ENCODE measurements around the gene SLC16A6.
"Not testable (repeated sequence)": the region's sequence is repeated elsewhere in the genome, so short reads cannot be mapped to it uniquely, and the experiment has no call there.

The SLC16A6 gene, protein sequence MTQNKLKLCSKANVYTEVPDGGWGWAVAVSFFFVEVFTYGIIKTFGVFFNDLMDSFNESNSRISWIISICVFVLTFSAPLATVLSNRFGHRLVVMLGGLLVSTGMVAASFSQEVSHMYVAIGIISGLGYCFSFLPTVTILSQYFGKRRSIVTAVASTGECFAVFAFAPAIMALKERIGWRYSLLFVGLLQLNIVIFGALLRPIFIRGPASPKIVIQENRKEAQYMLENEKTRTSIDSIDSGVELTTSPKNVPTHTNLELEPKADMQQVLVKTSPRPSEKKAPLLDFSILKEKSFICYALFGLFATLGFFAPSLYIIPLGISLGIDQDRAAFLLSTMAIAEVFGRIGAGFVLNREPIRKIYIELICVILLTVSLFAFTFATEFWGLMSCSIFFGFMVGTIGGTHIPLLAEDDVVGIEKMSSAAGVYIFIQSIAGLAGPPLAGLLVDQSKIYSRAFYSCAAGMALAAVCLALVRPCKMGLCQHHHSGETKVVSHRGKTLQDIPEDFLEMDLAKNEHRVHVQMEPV

DNA sequence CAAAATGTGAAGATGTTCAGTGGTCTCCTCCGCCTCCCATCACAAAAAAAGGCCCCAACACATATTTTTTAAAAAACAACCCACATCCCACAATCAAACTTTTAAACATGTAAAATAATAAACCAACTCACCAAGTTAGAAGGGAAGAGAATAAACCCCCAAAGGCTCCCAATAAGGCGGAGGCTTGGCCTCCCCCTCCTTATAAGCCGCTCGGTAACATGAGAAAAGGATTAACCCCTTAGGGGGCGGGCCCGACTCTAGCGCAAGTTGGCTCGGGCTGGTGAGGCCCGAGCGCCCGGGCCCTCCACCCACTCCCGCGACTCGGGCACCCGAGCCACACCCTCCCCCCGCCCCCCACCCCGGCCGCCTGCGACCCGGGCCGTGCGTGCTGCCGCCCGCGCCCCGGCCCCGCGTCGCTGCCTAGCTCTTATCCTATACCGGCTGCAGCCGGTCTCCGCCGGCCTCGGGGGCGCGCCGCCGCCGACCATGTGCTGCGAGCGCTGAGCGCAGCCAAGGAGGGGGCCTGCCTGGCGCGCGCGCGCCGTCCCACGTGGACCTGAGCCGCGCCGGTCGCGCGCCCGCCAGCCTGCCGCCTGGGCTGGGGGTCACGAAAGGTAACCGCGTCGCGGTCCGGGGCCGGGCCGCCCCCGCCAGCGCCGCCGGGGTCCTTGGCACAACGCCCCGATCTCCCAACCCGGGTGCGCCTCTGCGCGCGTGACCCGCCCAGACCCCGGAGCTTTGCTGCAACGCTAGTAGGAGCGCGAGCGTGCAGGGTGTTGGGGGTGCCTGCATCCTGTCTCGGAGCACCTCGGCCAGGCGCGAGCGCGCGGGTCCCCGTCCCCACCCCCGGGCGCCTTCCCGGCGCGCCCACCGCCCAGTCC, at the start of gene SLC16A6, which contains the start of gene ARSG:
SLC16A6 (minus strand) TSS at position 173 of the 881 bp plus-strand sequence. CDS start 12,807 bp downstream, outside the sequence.
ARSG (plus strand) TSS at position 541 of the 881 bp plus-strand sequence. CDS start 15,999 bp downstream, outside the sequence.
- DNase-seq (ENCODE audit: low read depth): peak; percentile 78

GRCh38 chr17:68334393-68334792, 43.5 kb upstream of the SLC16A6 start:
- no peak for DNase-seq (ENCODE audit: low read depth)

DNA sequence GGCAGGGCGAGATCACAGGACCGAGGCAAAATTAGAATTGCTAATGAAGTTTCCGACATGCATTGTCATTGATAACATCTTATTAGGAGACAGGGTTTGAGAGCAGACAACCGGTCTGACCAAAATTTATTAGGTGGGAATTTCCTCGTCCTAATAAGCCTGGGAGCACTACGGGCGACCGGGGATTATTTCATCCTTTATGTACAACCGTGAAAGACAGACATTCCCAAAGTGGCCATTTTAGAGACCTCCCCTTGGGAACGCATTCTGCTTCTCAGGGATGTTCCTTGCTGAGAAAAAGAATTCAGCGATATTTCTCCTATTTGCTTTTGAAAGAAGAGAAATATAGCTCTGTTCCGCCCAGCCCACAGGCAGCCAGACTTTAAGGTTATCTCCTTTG, 41.0 kb upstream of the SLC16A6 start:
- DNase-seq (ENCODE audit: low read depth): not testable (repeated sequence)

GRCh38 chr17:68329331-68329730, 38.4 kb upstream of the SLC16A6 start:
- DNase-seq (ENCODE audit: low read depth): no peak

DNA sequence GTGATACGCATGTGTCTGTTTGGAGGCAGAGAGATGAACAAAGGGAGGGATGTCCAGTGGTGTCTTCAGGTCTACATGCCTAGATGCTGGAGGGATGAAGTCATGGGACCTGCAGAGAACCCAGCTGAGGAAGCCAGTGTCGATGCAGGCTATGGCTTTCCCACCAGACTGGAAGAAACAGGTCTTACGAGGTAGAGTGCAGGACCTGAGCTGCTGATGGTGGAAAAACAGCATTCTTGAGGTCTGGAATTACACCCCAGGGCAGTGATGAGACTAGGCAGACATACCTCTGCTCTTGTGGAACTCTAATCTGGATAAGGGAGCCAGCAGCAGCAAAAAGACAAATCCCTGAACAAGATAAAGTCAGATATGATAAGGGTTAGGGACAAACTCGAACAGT, 37.7 kb upstream of the SLC16A6 start:
- DNase-seq (ENCODE audit: low read depth): no peak

GRCh38 chr17:68327823-68328557, 37.1 kb upstream of the SLC16A6 start:
- DNase-seq (ENCODE audit: low read depth): no peak

GRCh38 chr17:68326681-68327080, 35.8 kb upstream of the SLC16A6 start:
- no peak for DNase-seq (ENCODE audit: low read depth)

DNA sequence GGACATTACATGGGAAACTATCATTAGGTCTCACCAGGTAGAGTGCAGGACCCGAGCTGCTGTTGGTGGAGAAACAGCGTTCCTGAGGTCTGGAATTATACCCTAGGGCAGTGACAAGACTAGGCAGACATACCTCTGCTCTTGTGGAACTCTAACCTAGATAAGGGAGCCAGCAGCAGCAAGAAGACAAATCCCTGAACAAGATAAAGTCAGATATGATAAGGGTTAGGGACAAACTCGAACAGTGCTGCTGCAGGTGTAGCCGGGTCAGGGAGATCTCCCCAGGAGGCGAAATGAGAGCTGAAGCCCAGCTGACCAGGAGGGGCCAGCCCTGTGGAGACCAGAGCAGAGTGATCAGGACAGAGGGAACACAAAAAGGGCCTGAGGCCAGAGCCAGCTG, 35.0 kb upstream of the SLC16A6 start:
- no peak for DNase-seq (ENCODE audit: low read depth)

GRCh38 chr17:68324654-68325336, 33.9 kb upstream of the SLC16A6 start:
- no peak for DNase-seq (ENCODE audit: low read depth)

DNA sequence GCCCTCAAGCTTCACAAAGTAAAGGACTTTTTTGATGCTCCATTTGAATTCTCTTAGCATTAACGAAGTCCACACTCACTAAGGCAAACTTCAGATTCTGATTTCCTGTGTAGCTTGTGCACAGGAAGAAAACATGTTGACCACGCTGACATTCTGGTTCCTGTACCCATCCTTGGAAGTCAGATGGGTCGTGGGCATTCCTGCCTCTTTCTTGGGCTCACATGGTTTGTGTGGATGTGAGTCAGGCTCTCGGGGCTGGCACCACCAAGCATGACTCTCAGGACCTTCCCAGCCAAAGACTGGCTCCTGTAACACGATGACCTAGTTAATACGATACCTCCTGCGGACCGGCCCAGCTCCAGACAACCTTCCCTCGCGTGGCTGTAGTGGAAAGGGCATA, 33.2 kb upstream of the SLC16A6 start:
- no peak for DNase-seq (ENCODE audit: low read depth)

GRCh38 chr17:68322630-68323029, 31.7 kb upstream of the SLC16A6 start:
- no peak for DNase-seq (ENCODE audit: low read depth)

- DNase-seq (ENCODE audit: low read depth): no peak
These were observed 30.6 kb upstream of the SLC16A6 start for GRCh38 chr17:68321556-68321954.

GRCh38 chr17:68320943-68321555, 30.1 kb upstream of the SLC16A6 start:
- DNase-seq (ENCODE audit: low read depth): no peak

- DNase-seq (ENCODE audit: low read depth): no peak
These were observed 29.5 kb upstream of the SLC16A6 start for GRCh38 chr17:68320311-68320865.

DNA sequence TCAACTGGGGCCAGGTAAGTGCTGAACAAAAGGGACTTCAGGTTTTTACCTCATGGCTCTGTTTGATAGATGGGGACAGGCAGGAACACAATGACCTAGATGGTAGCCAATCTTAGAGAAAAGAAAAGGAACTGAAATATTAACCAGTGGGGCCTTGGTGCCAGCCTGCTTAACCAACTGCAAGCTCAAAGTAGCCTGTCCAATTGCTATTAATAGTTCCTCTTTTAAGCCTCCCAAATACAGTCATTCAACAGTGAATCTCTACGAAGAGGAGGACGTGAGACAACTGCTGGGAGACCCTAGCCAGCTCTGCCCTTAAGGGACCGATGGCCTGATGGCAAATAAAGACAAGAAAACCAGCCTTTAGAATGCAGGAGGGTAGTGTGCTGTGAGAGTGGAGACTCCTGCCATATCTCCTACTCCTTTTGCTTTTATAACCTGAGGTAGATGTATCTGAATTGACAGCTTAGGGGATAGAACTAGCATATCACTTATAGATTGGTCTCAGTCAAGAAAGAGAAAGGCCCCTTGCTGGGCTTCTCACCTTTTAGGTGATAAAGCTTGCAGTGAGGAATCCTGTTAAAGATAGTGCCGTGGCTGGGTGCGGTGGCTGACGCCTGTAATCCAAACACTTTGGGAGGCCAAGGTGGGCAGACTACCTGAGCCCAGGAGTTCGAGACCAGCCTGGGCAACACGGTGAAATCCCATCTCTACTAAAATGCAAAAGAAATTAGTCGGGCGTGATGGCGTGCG, 28.7 kb upstream of the SLC16A6 start:
- no peak for DNase-seq (ENCODE audit: low read depth)

GRCh38 chr17:68318103-68318991, 27.4 kb upstream of the SLC16A6 start:
- no peak for DNase-seq (ENCODE audit: low read depth)

- no peak for DNase-seq (ENCODE audit: low read depth)
These were observed 26.5 kb upstream of the SLC16A6 start for GRCh38 chr17:68317458-68317857.

GRCh38 chr17:68315930-68316329, 25.0 kb upstream of the SLC16A6 start:
- no peak for DNase-seq (ENCODE audit: low read depth)
